ENCODE results near the gene GAA.
A peak's percentile ranks its signal among the peaks of the same experiment; 100 is the strongest.

The GAA gene

DNA sequence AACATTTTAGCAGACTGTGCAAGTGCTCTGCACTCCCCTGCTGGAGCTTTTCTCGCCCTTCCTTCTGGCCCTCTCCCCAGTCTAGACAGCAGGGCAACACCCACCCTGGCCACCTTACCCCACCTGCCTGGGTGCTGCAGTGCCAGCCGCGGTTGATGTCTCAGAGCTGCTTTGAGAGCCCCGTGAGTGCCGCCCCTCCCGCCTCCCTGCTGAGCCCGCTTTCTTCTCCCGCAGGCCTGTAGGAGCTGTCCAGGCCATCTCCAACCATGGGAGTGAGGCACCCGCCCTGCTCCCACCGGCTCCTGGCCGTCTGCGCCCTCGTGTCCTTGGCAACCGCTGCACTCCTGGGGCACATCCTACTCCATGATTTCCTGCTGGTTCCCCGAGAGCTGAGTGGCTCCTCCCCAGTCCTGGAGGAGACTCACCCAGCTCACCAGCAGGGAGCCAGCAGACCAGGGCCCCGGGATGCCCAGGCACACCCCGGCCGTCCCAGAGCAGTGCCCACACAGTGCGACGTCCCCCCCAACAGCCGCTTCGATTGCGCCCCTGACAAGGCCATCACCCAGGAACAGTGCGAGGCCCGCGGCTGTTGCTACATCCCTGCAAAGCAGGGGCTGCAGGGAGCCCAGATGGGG lies 3.1 kb downstream of the GAA start:
- DNase-seq (ENCODE audit: insufficient read length, low spot score) (peak; percentile 97), FAIRE-seq (no peak)
- no peak for TF ChIP-seq POLR2A (IDR thresholded peaks at IDR 0.05; ENCODE audit: low read depth, low read length)

DNA sequence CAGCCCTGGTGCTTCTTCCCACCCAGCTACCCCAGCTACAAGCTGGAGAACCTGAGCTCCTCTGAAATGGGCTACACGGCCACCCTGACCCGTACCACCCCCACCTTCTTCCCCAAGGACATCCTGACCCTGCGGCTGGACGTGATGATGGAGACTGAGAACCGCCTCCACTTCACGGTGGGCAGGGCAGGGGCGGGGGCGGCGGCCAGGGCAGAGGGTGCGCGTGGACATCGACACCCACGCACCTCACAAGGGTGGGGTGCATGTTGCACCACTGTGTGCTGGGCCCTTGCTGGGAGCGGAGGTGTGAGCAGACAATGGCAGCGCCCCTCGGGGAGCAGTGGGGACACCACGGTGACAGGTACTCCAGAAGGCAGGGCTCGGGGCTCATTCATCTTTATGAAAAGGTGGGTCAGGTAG lies 3.6 kb downstream of the GAA start:
- TF ChIP-seq POLR2A (IDR thresholded peaks at IDR 0.05; ENCODE audit: low read depth, low read length), result no peak
- DNase-seq (ENCODE audit: insufficient read length, low spot score) (no peak), FAIRE-seq (no peak)

DNA sequence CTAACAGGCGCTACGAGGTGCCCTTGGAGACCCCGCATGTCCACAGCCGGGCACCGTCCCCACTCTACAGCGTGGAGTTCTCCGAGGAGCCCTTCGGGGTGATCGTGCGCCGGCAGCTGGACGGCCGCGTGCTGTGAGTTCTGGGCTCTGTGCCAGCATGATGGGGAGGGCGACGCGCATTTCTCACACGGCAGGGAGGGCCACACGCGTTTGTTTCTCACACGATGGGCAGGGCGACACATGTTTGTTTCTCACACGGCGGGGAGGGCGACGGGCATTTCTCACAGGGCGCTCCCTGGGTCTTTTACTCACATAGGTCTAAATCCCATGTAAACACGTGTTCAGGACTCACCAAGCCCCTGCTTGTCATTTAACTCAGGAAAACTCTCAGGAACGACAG lies 4.4 kb downstream of the GAA start:
- TF ChIP-seq POLR2A (IDR thresholded peaks at IDR 0.05; ENCODE audit: low read depth, low read length), result no peak
- DNase-seq (ENCODE audit: insufficient read length, low spot score), result no peak
- FAIRE-seq, result no peak

DNA sequence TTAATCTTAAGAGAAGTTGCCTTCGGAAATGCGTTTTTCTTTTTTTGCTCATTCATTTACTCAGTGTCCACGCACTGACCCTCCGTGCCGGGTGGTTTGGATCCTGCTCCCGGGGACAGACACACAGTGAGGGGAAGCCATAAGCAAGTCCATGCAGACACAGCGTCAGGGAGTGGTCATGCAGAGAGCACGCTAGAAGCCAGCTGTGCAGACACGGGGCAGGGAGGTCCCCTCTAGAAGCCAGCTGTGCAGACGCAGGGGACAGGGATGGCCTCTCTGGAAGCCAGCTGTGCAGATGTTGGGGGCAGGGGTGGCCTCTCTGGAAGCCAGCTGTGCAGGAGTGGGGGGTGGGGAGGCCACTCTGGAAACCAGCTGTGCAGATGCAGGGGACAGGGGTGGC lies 4.8 kb downstream of the GAA start:
- no peak for DNase-seq (ENCODE audit: insufficient read length, low spot score)
- no peak for TF ChIP-seq POLR2A (IDR thresholded peaks at IDR 0.05; ENCODE audit: low read depth, low read length)
- FAIRE-seq, result no peak

DNA sequence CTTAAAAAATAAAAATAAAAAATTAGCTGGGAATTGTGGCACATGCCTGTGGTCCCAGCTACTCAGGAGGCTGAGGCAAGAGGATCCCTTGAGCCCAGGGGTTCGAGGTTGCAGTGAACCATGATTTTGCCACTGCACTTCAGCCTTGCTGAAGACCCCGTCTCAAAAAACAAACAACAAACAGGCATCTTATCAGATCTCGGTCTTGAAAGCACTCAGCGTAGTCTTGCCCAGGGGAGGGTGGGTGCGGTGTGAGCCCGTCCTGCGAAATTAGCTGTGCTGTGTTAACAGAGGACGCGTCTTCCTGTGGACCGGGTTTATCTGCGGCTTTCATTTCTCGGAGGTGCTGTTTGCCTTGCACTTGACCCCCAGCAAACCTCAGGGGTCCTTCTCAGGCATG lies 5.4 kb downstream of the GAA start:
- no peak for TF ChIP-seq POLR2A (IDR thresholded peaks at IDR 0.05; ENCODE audit: low read depth, low read length)
- FAIRE-seq (no peak), DNase-seq (ENCODE audit: insufficient read length, low spot score) (no peak)

DNA sequence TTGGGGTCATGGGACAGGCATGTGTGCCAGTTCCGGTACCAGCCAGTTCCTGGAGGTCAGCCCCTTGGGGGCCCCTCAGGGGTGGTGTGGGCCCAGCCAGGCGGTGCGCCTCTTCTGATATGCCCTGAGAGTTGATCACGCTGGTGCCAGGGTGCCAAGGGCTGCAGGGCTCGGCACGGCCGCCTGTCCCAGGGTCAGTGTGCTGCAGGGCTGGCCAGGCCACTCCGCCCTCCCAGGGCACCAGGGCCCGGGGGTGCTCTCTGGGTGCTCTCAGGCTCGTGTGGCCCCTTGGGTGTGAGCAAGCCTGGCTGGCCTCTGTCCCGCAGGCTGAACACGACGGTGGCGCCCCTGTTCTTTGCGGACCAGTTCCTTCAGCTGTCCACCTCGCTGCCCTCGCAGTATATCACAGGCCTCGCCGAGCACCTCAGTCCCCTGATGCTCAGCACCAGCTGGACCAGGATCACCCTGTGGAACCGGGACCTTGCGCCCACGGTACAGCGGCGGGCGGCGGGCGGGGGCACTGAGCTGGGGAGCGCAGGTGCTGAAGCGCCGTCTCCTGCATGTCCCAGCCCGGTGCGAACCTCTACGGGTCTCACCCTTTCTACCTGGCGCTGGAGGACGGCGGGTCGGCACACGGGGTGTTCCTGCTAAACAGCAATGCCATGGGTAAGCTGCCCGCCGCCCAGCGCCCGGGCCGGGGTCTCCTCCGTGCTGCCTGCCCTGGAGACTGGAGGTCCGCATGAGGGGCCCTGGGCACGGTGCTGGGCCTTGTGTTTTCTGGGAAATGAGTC lies 6.0 kb downstream of the GAA start:
- FAIRE-seq (no peak), DNase-seq (ENCODE audit: insufficient read length, low spot score) (no peak)
- TF ChIP-seq POLR2A (IDR thresholded peaks at IDR 0.05; ENCODE audit: low read depth, low read length), result no peak

DNA sequence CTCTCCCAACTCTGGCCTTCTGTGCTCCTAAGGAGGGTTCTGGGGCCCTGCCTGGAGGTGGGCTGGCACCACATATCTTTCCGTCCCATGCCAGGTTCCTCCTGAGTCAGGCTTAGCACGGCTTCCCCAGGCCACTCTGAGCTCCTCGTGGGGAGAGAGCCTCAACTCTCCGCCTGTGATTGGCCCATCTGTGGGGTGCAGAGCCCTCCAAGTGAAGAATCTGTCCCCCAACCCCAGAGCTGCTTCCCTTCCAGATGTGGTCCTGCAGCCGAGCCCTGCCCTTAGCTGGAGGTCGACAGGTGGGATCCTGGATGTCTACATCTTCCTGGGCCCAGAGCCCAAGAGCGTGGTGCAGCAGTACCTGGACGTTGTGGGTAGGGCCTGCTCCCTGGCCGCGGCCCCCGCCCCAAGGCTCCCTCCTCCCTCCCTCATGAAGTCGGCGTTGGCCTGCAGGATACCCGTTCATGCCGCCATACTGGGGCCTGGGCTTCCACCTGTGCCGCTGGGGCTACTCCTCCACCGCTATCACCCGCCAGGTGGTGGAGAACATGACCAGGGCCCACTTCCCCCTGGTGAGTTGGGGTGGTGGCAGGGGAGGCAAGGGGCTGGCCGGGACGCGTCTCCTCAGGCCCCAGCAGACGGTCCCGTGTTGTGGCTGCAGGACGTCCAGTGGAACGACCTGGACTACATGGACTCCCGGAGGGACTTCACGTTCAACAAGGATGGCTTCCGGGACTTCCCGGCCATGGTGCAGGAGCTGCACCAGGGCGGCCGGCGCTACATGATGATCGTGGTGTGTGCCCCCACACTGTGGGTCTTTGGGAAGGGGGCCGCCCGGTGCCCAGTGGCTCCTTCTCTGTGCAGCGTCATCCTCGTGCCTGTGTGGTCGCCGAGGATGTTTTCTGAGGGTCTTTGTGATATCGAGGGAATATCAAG lies 6.9 kb downstream of the GAA start:
- no peak for FAIRE-seq
- TF ChIP-seq POLR2A (IDR thresholded peaks at IDR 0.05; ENCODE audit: low read depth, low read length), result no peak

DNA sequence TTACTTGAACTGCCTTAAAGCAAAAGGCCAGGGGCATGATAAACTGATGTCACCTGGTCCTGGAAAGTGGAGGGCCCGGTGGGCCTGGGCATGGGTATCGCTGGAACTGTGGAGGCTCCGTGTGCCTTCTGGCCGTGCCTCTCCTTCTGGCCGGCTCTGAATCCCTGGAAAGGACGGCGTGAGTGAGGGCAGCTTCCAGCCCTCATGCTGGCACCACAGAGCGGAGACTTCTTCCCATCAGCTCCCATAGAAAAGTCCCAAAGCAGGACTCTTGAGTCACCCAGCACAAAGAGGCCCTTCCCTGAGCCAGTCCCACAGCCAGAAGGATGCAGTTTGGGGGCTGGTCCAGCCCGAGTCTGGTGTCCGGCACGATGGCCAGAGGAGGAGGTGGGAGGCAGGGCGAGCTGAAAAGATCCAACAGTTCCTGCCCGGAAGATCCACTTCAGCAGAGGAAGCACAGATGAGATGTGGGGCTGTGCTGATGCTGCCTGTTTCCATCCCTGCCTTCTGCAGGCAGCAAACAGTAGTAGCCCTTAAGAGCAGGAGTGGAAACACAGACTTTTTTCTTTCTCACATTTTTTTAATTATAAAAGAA lies 7.8 kb downstream of the GAA start:
- DNase-seq (ENCODE audit: insufficient read length, low spot score) (no peak), FAIRE-seq (no peak)
- no peak for TF ChIP-seq POLR2A (IDR thresholded peaks at IDR 0.05; ENCODE audit: low read depth, low read length)

More for the DNA sequence above, 6.9 kb downstream of the GAA start:
- no peak for DNase-seq (ENCODE audit: insufficient read length, low spot score)

DNA sequence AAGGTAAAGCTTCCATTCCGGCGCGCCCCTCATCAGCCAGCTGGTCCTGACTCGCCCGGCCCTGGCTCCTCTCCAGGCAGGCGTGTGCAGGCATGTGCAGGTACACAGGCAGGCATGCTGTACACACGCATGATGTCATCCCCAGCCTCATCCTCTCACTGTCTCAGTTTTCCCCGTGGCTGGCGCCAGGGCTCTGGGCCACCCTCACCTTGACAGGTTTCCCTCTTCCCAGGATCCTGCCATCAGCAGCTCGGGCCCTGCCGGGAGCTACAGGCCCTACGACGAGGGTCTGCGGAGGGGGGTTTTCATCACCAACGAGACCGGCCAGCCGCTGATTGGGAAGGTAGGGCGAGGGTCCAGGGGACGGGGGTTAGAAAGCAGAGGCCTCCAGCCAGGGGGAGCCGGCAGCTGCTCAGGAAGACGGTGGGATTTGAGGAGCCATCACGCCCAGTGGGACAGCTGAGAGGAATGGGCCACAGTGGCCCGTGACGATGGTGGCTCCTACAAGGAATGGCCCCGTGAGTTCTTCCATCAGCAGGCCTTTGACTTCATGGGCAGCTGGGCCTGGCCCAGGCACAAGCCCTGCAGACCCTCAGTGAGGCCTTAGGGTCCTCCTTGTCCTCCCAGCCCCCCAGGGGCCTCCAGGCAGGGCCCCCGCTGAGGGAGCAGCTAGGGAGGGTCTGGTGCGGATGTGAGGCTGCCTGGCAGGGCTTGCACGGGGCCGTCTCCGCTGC lies 8.5 kb downstream of the GAA start:
- DNase-seq (ENCODE audit: insufficient read length, low spot score) (no peak), FAIRE-seq (no peak)
- no peak for TF ChIP-seq POLR2A (IDR thresholded peaks at IDR 0.05; ENCODE audit: low read depth, low read length)

DNA sequence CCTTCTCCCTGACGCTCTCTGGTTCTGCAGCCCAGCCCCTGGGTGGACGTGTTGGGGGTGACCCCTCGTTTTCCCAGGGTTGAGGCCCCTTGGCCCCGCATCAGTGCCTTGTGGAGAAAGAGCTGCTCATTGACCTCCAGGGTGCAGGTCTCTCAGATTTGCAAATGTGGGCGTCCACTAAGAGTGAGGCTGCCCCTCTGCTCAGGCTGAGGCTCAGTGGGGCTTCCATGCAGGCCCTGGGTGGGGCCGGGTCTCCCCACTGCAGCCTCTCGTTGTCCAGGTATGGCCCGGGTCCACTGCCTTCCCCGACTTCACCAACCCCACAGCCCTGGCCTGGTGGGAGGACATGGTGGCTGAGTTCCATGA lies 9.0 kb downstream of the GAA start:
- no peak for TF ChIP-seq POLR2A (IDR thresholded peaks at IDR 0.05; ENCODE audit: low read depth, low read length)
- FAIRE-seq (no peak), DNase-seq (ENCODE audit: insufficient read length, low spot score) (no peak)

DNA sequence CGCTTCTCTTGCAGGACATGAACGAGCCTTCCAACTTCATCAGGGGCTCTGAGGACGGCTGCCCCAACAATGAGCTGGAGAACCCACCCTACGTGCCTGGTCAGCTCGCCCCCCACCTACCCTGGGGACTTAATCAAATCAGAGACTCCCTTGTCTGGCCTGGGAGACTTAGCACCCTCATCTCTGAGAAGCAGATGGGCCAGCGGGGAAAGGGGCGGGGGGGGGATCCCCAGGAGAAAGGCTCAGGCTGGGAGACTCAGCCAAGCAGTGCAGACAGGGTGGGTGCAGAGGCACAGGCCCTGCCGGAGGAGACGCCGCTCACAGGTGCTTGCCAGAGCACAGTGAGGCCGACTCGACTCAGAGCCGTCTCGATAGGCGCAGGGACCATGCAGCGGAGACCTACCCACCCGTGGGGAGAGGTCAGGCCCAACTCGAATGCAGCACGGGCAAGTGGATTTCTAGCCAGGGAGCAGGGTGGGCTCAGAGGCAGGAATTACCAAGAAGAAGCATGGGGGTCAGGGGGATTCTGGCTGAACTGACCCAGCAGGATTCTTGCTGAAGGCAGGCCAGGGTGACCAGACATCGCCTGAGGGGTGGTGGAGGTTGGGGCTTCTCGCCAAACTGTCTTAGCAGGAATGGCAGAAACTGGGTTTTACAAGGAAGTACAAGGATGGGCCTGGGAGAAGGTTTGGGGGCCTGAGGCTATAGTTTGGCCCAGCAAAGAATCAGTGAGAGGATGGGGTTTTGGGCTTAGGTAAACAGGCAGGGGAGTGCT lies 9.7 kb downstream of the GAA start:
- no peak for FAIRE-seq
- DNase-seq (ENCODE audit: insufficient read length, low spot score), result no peak
- no peak for TF ChIP-seq POLR2A (IDR thresholded peaks at IDR 0.05; ENCODE audit: low read depth, low read length)

DNA sequence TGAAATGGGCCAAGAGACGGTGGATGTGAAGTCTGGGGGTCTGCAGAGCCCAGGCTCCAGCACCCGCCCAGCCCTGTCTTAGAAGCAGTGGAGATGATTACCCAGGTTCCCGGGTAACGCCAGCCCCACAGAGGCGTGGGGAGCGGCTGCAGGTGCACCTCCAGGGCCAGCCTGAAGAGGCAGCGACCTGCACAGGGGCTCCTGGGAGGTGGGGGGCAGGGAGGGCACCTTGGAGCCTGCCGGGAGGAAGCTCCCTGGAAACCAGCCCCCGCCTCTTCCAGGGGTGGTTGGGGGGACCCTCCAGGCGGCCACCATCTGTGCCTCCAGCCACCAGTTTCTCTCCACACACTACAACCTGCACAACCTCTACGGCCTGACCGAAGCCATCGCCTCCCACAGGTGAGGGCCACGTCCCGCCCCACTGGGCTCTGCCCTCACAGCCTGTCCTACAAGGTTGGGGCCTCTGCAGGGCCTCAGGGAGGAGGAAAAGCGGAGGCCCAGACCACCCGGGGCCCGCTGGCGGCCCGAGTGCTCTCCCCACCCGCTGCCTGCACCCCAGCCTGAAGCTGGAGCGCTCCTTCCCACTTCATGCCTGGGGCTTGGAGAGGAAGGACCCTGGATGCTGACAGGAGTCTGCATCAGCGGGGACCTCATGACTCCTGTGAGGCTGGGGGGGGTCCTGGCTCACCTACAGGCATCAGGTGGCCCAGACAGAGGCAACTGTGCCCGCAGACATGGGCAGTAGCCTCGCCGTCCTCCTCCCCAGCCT lies 10.5 kb downstream of the GAA start:
- no peak for TF ChIP-seq POLR2A (IDR thresholded peaks at IDR 0.05; ENCODE audit: low read depth, low read length)
- DNase-seq (ENCODE audit: insufficient read length, low spot score), result no peak
- no peak for FAIRE-seq
